HepG2 (cell line): ENCODE results near the gene ATP6V0D1. TPM values are rescaled to one million over a fixed set of nuclear protein-coding genes. Genes with fewer than 3 reads are reported as not detected.

Experiments used
- ATAC-seq: fragments of 200-7000 bp; cut with Tn5 transposase; 3 replicates; pipeline ENCODE4 v1.9.1; 2020; ENCODE audit warnings: mild to moderate bottlenecking, moderate library complexity
- BruUV-seq: library from RNA; stranded (reverse); fragments of 400-500 nt; replicated peaks from 2 replicates; lab custom pipeline; 2021; lab: Mats Ljungman, UMichigan
- CTCF ChIA-PET: fragments of 300-600 bp; formaldehyde crosslinking; extraction: SDS; loops from one replicate; lab custom pipeline; 2021; ENCODE audit warnings: low total read pairs, inconsistent platforms, low intra/inter-chr PET ratio; lab: Yijun Ruan, JAX
- POLR2A ChIA-PET: fragments of 350-600 bp; sonication (Branson Sonifier 250); formaldehyde crosslinking; loops from one replicate; lab custom pipeline; 2020; ENCODE audit warnings: antibody characterized with exemption, inconsistent platforms; lab: Yijun Ruan, JAX
- DNase-seq: peaks from one replicate; pipeline ENCODE4 v3.0.0-alpha.2; 2015; ENCODE audit warnings: low spot score
- FAIRE-seq: peaks from 3 replicates; lab custom pipeline; 2011; peaks lifted over from hg19 to GRCh38; lab: Jason Lieb, UNC
- H2AFZ ChIP-seq: one replicate; pipeline ENCODE4 v1.6.1; 2011; ENCODE audit warnings: low read length, inconsistent platforms
- H3K27ac ChIP-seq: fragments of 300-600 bp; 3 replicates; pipeline ENCODE4 v1.8.0; 2011; ENCODE audit warnings: mixed run types, mild to moderate bottlenecking, mixed read lengths, low read length, inconsistent platforms; ENCODE audit not compliant: insufficient read depth; ENCODE audit errors: extremely low read length
- H3K27me3 ChIP-seq, 2 experiments: fragments of 200-600 bp in 1 of 2; 2 replicates in 1 of 2; 3 replicates in 1 of 2; pipeline versions ENCODE4 v1.6.0 to v1.8.0; 2011; ENCODE audit warnings: low read length in 2 of 2, mild to moderate bottlenecking in 2 of 2, moderate library complexity in 2 of 2, inconsistent platforms in 1 of 2; ENCODE audit not compliant: insufficient read depth in 2 of 2, control insufficient read depth in 1 of 2
- H3K36me3 ChIP-seq, 2 experiments: fragments of 200-600 bp in 1 of 2; replicated peaks in 1 of 2; 2 replicates in 1 of 2; 3 replicates in 1 of 2; pipeline versions ENCODE4 v1.5.1 to v1.8.0; 2011; ENCODE audit warnings: low read length in 2 of 2, inconsistent platforms in 1 of 2; ENCODE audit not compliant: insufficient read depth in 2 of 2, control insufficient read depth in 1 of 2
- H3K4me1 ChIP-seq: 2 replicates; pipeline ENCODE4 v1.5.1; 2012; ENCODE audit warnings: low read length, inconsistent platforms; ENCODE audit not compliant: insufficient read depth
- H3K4me2 ChIP-seq: 2 replicates; pipeline ENCODE4 v1.6.0; 2011; ENCODE audit warnings: low read depth, low read length, inconsistent platforms
- H3K4me3 ChIP-seq, 3 experiments: fragments of 200-600 bp in 1 of 3; sonication (generic), shearing (Covaris generic) in 1 of 3; replicated peaks in 1 of 3; 2 replicates each; pipeline ENCODE4 v1.5.1; 2011 to 2016; ENCODE audit warnings: low read length in 3 of 3, inconsistent platforms in 2 of 3, low read depth in 2 of 3, mild to moderate bottlenecking in 2 of 3, control low read depth in 1 of 3, mixed read lengths in 1 of 3; ENCODE audit not compliant: insufficient read depth in 1 of 3
- H3K79me2 ChIP-seq: one replicate; pipeline ENCODE4 v1.6.1; 2011; ENCODE audit warnings: low read length, inconsistent platforms; ENCODE audit not compliant: insufficient read depth
- H3K9ac ChIP-seq: 2 replicates; pipeline ENCODE4 v1.6.0; 2011; ENCODE audit warnings: mild to moderate bottlenecking, low read depth, low read length, inconsistent platforms; ENCODE audit not compliant: insufficient read depth
- H3K9me3 ChIP-seq: 2 replicates; pipeline ENCODE4 v1.5.1; 2012; ENCODE audit warnings: mild to moderate bottlenecking, low read length
- H4K20me1 ChIP-seq: 2 replicates; pipeline ENCODE4 v1.6.0; 2011; ENCODE audit warnings: inconsistent platforms, mild to moderate bottlenecking, low read length, moderate library complexity; ENCODE audit not compliant: insufficient read depth
- CBFB ChIP-seq: sonication (generic); formaldehyde crosslinking; IDR thresholded peaks from 2 replicates; pipeline ENCODE4 v1.4.0; 2020; ENCODE audit warnings: missing genetic modification reagents
- ESRRA ChIP-seq: sonication (generic); formaldehyde crosslinking; IDR thresholded peaks from 2 replicates; pipeline ENCODE4 v1.5.1; 2020; ENCODE audit warnings: mild to moderate bottlenecking, low read depth, missing genetic modification reagents
- GATAD1 ChIP-seq: IDR thresholded peaks from 2 replicates; pipeline ENCODE4 v1.6.1; 2016; ENCODE audit warnings: missing genetic modification reagents, missing compliant biosample characterization
- HNRNPLL ChIP-seq: fragments of 200-400 bp; formaldehyde crosslinking; IDR thresholded peaks from 2 replicates; pipeline ENCODE4 v1.6.1; 2017; ENCODE audit warnings: mild to moderate bottlenecking, low read depth, low read length; ENCODE audit not compliant: poor library complexity, severe bottlenecking
- KAT7 ChIP-seq: IDR thresholded peaks from 2 replicates; pipeline ENCODE4 v1.6.1; 2018; ENCODE audit warnings: borderline replicate concordance, missing compliant biosample characterization
- NFKBIZ ChIP-seq: IDR thresholded peaks from 2 replicates; pipeline ENCODE4 v1.6.1; 2018; ENCODE audit warnings: missing genetic modification reagents, missing compliant biosample characterization
- RAD21 ChIP-seq: fragments of 450-650 bp; formaldehyde crosslinking; IDR thresholded peaks from 2 replicates; pipeline ENCODE4 v1.5.0; 2020; ENCODE audit warnings: mild to moderate bottlenecking
- SIX1 ChIP-seq: sonication (generic); formaldehyde crosslinking; IDR thresholded peaks from 2 replicates; pipeline ENCODE4 v1.4.0; 2020; ENCODE audit warnings: missing genetic modification reagents, borderline replicate concordance
- STAG1 ChIP-seq: sonication (generic); formaldehyde crosslinking; IDR thresholded peaks from 2 replicates; pipeline ENCODE4 v1.4.0; 2020; ENCODE audit warnings: missing genetic modification reagents
- TCF7 ChIP-seq: sonication (generic); IDR thresholded peaks from 2 replicates; pipeline ENCODE4 v1.6.1; 2016; ENCODE audit warnings: antibody characterized with exemption, low read depth
- XRCC5 ChIP-seq: fragments of 200-400 bp; formaldehyde crosslinking; optimal IDR thresholded peaks from 2 replicates; pipeline ENCODE3; 2017; ENCODE audit warnings: mild to moderate bottlenecking, low read length
- YY1 ChIP-seq: IDR thresholded peaks from 2 replicates; pipeline ENCODE4 v1.6.1; 2011; ENCODE audit warnings: low read length, low read depth, moderate library complexity, mild to moderate bottlenecking; ENCODE audit not compliant: insufficient read depth, insufficient replicate concordance
- ZBTB33 ChIP-seq: sonication (generic); formaldehyde crosslinking; IDR thresholded peaks from 2 replicates; pipeline ENCODE4 v1.4.0; 2020; ENCODE audit warnings: missing genetic modification reagents
- ZFP36L2 ChIP-seq: sonication (generic); formaldehyde crosslinking; IDR thresholded peaks from 2 replicates; pipeline ENCODE4 v1.4.0; 2020; ENCODE audit warnings: missing genetic modification reagents
- ZFP82 ChIP-seq: sonication (generic); formaldehyde crosslinking; IDR thresholded peaks from 2 replicates; pipeline ENCODE4 v1.5.1; 2020; ENCODE audit warnings: mild to moderate bottlenecking, missing genetic modification reagents, borderline replicate concordance
- ZNF3 ChIP-seq: IDR thresholded peaks from 2 replicates; pipeline ENCODE4 v1.7.0; 2017; ENCODE audit warnings: inconsistent platforms
- WGBS: methylation state at CpG from one replicate; pipeline ENCODE4 v1.1.6; 2017; ENCODE audit warnings: low lambda C conversion rate; 5-methylcytosine and 5-hydroxymethylcytosine counted together
- in situ Hi-C: cut with HindIII; loops from 2 replicates; pipeline ENCODE4 v1.10.0; 2017; ENCODE audit warnings: low pct_unique_long_range_greater_than_20kb; ENCODE audit not compliant: extremely low pct_ligation_motif_present
- intact Hi-C: fragments of 100-400 bp; cut with micrococcal nuclease; formaldehyde crosslinking; loops from one replicate; pipeline ENCODE4 v1.10.0; 2022; ENCODE audit not compliant: unreplicated experiment
- polyA plus RNA-seq, 8 experiments: library from polyadenylated mRNA; depleted of rRNA in 3 of 8; stranded (reverse) in 7 of 8; unstranded in 1 of 8; fragments of >200 nt; fragmentation: Illumina TruSeq in 4 of 8; extraction: Trizol in 4 of 8; gene quantifications; 2 replicates each; pipeline versions ENCODE4 v1.2.1 to v1.2.3, GENCODE V29; 2011 to 2016; ENCODE audit warnings: low read depth in 4 of 8, missing spikeins in 1 of 8, mixed read lengths in 1 of 8; ENCODE audit not compliant: insufficient read depth in 1 of 8
- total RNA-seq, 5 experiments: library from RNA; depleted of rRNA; stranded (reverse); fragments of >200 nt; fragmentation: Illumina TruSeq; extraction: Trizol; gene quantifications; 2 replicates each; pipeline ENCODE4 v1.2.3, GENCODE V29; 2016; ENCODE audit warnings: low read depth in 1 of 5
- TF ChIP-seq, protein P1 (sequence below): sonication (generic); formaldehyde crosslinking; IDR thresholded peaks from 2 replicates; pipeline ENCODE4 v1.5.1; 2020; ENCODE audit warnings: mild to moderate bottlenecking, missing genetic modification reagents, borderline replicate concordance
- TF ChIP-seq, protein P2 (sequence below): IDR thresholded peaks from 2 replicates; pipeline ENCODE4 v1.6.1; 2016; ENCODE audit warnings: missing compliant biosample characterization, missing genetic modification reagents, borderline replicate concordance

ATP6V0D1 gene
- total and polyA plus RNA-seq, 2 of the 13 experiments (the other 11 are each of a cell fraction or from before 2014, with no cell fraction given), result 51.1 to 61.3 TPM

DNA sequence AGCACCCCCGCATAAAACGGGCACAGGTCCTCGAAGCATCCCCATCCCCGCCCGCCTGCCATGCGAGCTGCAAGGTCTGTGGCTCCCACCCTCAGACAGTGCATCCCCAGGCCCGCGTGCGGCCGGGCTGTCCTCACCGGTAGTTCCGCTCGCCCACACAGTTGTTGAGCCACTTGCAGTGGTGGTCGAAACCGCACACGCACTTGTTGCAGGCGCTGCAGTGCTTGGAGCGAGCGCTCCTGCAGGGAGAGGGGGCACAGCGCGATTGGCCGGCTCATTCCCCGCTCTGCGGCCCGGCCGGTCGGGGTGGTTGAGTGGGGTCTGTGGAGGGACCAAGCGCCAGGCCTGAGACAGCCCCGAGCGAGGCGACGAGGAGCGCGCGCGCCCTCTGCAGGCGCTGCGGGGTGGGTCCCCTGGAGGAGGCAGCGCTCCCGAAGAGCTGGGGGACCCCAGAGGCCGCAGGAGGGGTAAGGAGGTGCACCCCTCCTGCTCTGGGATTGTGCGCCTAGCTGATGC is 81.7 kb downstream of the ATP6V0D1 start:
- Histone ChIP-seq H3K4me1 (peaks cover 37% of the 10 kb centered on the region), H3K4me3 (no peak overlapping the region), H3K27ac (no peak overlapping the region), H3K4me2 (no peak overlapping the region), H3K79me2 (no peaks in the 10 kb centered on the region), H3K9ac (no peak overlapping the region), H2AFZ (no peak overlapping the region), H3K9me3 (no peaks in the 10 kb centered on the region), H3K27me3 (peaks cover 0 to 9% of the 10 kb centered on the region in 2 experiments; a peak in 1 of 5 replicates), H4K20me1 (no peaks in the 10 kb centered on the region), H3K36me3 (no peaks in the 10 kb centered on the region)
- ATAC-seq (0 out of 3 replicates have a peak, but pooled peaks have one; percentile 4), FAIRE-seq (no peak), DNase-seq (no peak)
- intact Hi-C loops (no loop called here), in situ Hi-C loops (no loop called here)
- ChIA-PET POLR2A (no interaction called here), CTCF (interaction anchor here (1.8 kb wide), 1 partner anchor 73 kb away, joined by 6 read pairs; the partner anchor contains the start of genes KCTD19 and LRRC36)
- WGBS, result 84% methylated on average over 20 of the region's 42 CpGs
- no TSS peak for BruUV-seq
- TF ChIP-seq CBFB (no peak), ZNF3 (CRISPR knock-in tag) (no peak), NFKBIZ (CRISPR knock-in tag) (no peak), KAT7 (no peak), HNRNPLL (peak; percentile 34), YY1 (no peak), ZFP36L2 (CRISPR knock-in tag) (no peak), ZFP82 (CRISPR knock-in tag) (no peak), STAG1 (CRISPR knock-in tag) (peak; percentile 60), ZBTB33 (CRISPR knock-in tag) (peak; percentile 56; the same call in 1 of the 2 replicates), GATAD1 (CRISPR knock-in tag) (no peak), XRCC5 (peak; percentile 32), RAD21 (CRISPR knock-in tag) (peak; percentile 53), TCF7 (no peak), SIX1 (no peak), ESRRA (CRISPR knock-in tag) (no peak)
- TF ChIP-seq, protein P1, sequence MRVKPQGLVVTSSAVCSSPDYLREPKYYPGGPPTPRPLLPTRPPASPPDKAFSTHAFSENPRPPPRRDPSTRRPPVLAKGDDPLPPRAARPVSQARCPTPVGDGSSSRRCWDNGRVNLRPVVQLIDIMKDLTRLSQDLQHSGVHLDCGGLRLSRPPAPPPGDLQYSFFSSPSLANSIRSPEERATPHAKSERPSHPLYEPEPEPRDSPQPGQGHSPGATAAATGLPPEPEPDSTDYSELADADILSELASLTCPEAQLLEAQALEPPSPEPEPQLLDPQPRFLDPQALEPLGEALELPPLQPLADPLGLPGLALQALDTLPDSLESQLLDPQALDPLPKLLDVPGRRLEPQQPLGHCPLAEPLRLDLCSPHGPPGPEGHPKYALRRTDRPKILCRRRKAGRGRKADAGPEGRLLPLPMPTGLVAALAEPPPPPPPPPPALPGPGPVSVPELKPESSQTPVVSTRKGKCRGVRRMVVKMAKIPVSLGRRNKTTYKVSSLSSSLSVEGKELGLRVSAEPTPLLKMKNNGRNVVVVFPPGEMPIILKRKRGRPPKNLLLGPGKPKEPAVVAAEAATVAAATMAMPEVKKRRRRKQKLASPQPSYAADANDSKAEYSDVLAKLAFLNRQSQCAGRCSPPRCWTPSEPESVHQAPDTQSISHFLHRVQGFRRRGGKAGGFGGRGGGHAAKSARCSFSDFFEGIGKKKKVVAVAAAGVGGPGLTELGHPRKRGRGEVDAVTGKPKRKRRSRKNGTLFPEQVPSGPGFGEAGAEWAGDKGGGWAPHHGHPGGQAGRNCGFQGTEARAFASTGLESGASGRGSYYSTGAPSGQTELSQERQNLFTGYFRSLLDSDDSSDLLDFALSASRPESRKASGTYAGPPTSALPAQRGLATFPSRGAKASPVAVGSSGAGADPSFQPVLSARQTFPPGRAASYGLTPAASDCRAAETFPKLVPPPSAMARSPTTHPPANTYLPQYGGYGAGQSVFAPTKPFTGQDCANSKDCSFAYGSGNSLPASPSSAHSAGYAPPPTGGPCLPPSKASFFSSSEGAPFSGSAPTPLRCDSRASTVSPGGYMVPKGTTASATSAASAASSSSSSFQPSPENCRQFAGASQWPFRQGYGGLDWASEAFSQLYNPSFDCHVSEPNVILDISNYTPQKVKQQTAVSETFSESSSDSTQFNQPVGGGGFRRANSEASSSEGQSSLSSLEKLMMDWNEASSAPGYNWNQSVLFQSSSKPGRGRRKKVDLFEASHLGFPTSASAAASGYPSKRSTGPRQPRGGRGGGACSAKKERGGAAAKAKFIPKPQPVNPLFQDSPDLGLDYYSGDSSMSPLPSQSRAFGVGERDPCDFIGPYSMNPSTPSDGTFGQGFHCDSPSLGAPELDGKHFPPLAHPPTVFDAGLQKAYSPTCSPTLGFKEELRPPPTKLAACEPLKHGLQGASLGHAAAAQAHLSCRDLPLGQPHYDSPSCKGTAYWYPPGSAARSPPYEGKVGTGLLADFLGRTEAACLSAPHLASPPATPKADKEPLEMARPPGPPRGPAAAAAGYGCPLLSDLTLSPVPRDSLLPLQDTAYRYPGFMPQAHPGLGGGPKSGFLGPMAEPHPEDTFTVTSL (CRISPR knock-in tag), result no peak
- TF ChIP-seq, protein P2, sequence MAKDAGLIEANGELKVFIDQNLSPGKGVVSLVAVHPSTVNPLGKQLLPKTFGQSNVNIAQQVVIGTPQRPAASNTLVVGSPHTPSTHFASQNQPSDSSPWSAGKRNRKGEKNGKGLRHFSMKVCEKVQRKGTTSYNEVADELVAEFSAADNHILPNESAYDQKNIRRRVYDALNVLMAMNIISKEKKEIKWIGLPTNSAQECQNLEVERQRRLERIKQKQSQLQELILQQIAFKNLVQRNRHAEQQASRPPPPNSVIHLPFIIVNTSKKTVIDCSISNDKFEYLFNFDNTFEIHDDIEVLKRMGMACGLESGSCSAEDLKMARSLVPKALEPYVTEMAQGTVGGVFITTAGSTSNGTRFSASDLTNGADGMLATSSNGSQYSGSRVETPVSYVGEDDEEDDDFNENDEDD (CRISPR knock-in tag), result no peak
